HG02610 (cell line): Measurements from ENCODE around the gene ACACB.

ENCODE experiments used
- ATAC-seq: cut with Tn5 transposase; IDR thresholded peaks from one replicate; pipeline ENCODE4 v1.9.1; 2021; ENCODE audit warnings: mild to moderate bottlenecking, moderate library complexity; ENCODE audit not compliant: unreplicated experiment

ACACB gene

GRCh38 chr12:109209082-109209481, 92.7 kb downstream of the ACACB start:
- ATAC-seq = no peak

GRCh38 chr12:109212460-109213115, 96.2 kb downstream of the ACACB start:
- no peak for ATAC-seq

GRCh38 chr12:109214131-109214530, 97.7 kb downstream of the ACACB start:
- no peak for ATAC-seq

GRCh38 chr12:109218996-109219395, 102.6 kb downstream of the ACACB start:
- no peak for ATAC-seq

- no peak for ATAC-seq
Measured at GRCh38 chr12:109219938-109220337, 103.6 kb downstream of the ACACB start.

- no peak for ATAC-seq
Measured at GRCh38 chr12:109221277-109221931, 105.0 kb downstream of the ACACB start.

- no peak for ATAC-seq
Measured at GRCh38 chr12:109222062-109222461, 105.7 kb downstream of the ACACB start.

GRCh38 chr12:109222496-109222895, 106.1 kb downstream of the ACACB start:
- no peak for ATAC-seq

- ATAC-seq = no peak
Measured at GRCh38 chr12:109223211-109223610, 106.8 kb downstream of the ACACB start.

- ATAC-seq = no peak
Measured at GRCh38 chr12:109223868-109224267, 107.5 kb downstream of the ACACB start.

GRCh38 chr12:109228664-109229063, 112.3 kb downstream of the ACACB start:
- no peak for ATAC-seq

- ATAC-seq = no peak
Measured at GRCh38 chr12:109230193-109230592, 113.8 kb downstream of the ACACB start.

- ATAC-seq = no peak
Measured at GRCh38 chr12:109232731-109233130, 116.3 kb downstream of the ACACB start.

GRCh38 chr12:109234012-109234411, 117.6 kb downstream of the ACACB start:
- no peak for ATAC-seq

GRCh38 chr12:109236257-109236656, 119.9 kb downstream of the ACACB start:
- no peak for ATAC-seq

GRCh38 chr12:109239179-109239578, 122.8 kb downstream of the ACACB start:
- no peak for ATAC-seq

- ATAC-seq = no peak
Measured at GRCh38 chr12:109239691-109240090, 123.3 kb downstream of the ACACB start.

- no peak for ATAC-seq
Measured at GRCh38 chr12:109240365-109240764, 124.0 kb downstream of the ACACB start.

GRCh38 chr12:109241936-109242335, 125.5 kb downstream of the ACACB start:
- no peak for ATAC-seq

- ATAC-seq = no peak
Measured at GRCh38 chr12:109244073-109244472, 127.7 kb downstream of the ACACB start.

GRCh38 chr12:109246221-109246620, 129.8 kb downstream of the ACACB start:
- ATAC-seq = no peak

GRCh38 chr12:109247831-109248654, 131.7 kb downstream of the ACACB start:
- no peak for ATAC-seq
